HepG2 (cell line): ENCODE results near the gene LZTR1. TPM values are rescaled to one million over a fixed set of nuclear protein-coding genes. Genes with fewer than 3 reads are reported as not detected.

Experiments
- ATAC-seq: fragments of 200-7000 bp; cut with Tn5 transposase; 3 replicates; pipeline ENCODE4 v1.9.1; 2020; ENCODE audit warnings: mild to moderate bottlenecking, moderate library complexity
- BruUV-seq: library from RNA; stranded (reverse); fragments of 400-500 nt; replicated peaks from 2 replicates; lab custom pipeline; 2021; lab: Mats Ljungman, UMichigan
- CTCF ChIA-PET: fragments of 300-600 bp; formaldehyde crosslinking; extraction: SDS; loops from one replicate; lab custom pipeline; 2021; ENCODE audit warnings: low total read pairs, inconsistent platforms, low intra/inter-chr PET ratio; lab: Yijun Ruan, JAX
- POLR2A ChIA-PET: fragments of 350-600 bp; sonication (Branson Sonifier 250); formaldehyde crosslinking; loops from one replicate; lab custom pipeline; 2020; ENCODE audit warnings: antibody characterized with exemption, inconsistent platforms; lab: Yijun Ruan, JAX
- DNase-seq: peaks from one replicate; pipeline ENCODE4 v3.0.0-alpha.2; 2015; ENCODE audit warnings: low spot score
- FAIRE-seq: peaks from 3 replicates; lab custom pipeline; 2011; peaks lifted over from hg19 to GRCh38; lab: Jason Lieb, UNC
- H2AFZ ChIP-seq: one replicate; pipeline ENCODE4 v1.6.1; 2011; ENCODE audit warnings: low read length, inconsistent platforms
- H3K27ac ChIP-seq: fragments of 300-600 bp; 3 replicates; pipeline ENCODE4 v1.8.0; 2011; ENCODE audit warnings: mixed run types, mild to moderate bottlenecking, mixed read lengths, low read length, inconsistent platforms; ENCODE audit not compliant: insufficient read depth; ENCODE audit errors: extremely low read length
- H3K27me3 ChIP-seq, 2 experiments: fragments of 200-600 bp in 1 of 2; 2 replicates in 1 of 2; 3 replicates in 1 of 2; pipeline versions ENCODE4 v1.6.0 to v1.8.0; 2011; ENCODE audit warnings: low read length in 2 of 2, mild to moderate bottlenecking in 2 of 2, moderate library complexity in 2 of 2, inconsistent platforms in 1 of 2; ENCODE audit not compliant: insufficient read depth in 2 of 2, control insufficient read depth in 1 of 2
- H3K36me3 ChIP-seq, 2 experiments: fragments of 200-600 bp in 1 of 2; replicated peaks in 1 of 2; 2 replicates in 1 of 2; 3 replicates in 1 of 2; pipeline versions ENCODE4 v1.5.1 to v1.8.0; 2011; ENCODE audit warnings: low read length in 2 of 2, inconsistent platforms in 1 of 2; ENCODE audit not compliant: insufficient read depth in 2 of 2, control insufficient read depth in 1 of 2
- H3K4me1 ChIP-seq: 2 replicates; pipeline ENCODE4 v1.5.1; 2012; ENCODE audit warnings: low read length, inconsistent platforms; ENCODE audit not compliant: insufficient read depth
- H3K4me2 ChIP-seq: 2 replicates; pipeline ENCODE4 v1.6.0; 2011; ENCODE audit warnings: low read depth, low read length, inconsistent platforms
- H3K4me3 ChIP-seq, 3 experiments: fragments of 200-600 bp in 1 of 3; sonication (generic), shearing (Covaris generic) in 1 of 3; replicated peaks in 1 of 3; 2 replicates each; pipeline ENCODE4 v1.5.1; 2011 to 2016; ENCODE audit warnings: low read length in 3 of 3, inconsistent platforms in 2 of 3, low read depth in 2 of 3, mild to moderate bottlenecking in 2 of 3, control low read depth in 1 of 3, mixed read lengths in 1 of 3; ENCODE audit not compliant: insufficient read depth in 1 of 3
- H3K79me2 ChIP-seq: one replicate; pipeline ENCODE4 v1.6.1; 2011; ENCODE audit warnings: low read length, inconsistent platforms; ENCODE audit not compliant: insufficient read depth
- H3K9ac ChIP-seq: 2 replicates; pipeline ENCODE4 v1.6.0; 2011; ENCODE audit warnings: mild to moderate bottlenecking, low read depth, low read length, inconsistent platforms; ENCODE audit not compliant: insufficient read depth
- H3K9me3 ChIP-seq: 2 replicates; pipeline ENCODE4 v1.5.1; 2012; ENCODE audit warnings: mild to moderate bottlenecking, low read length
- H4K20me1 ChIP-seq: 2 replicates; pipeline ENCODE4 v1.6.0; 2011; ENCODE audit warnings: inconsistent platforms, mild to moderate bottlenecking, low read length, moderate library complexity; ENCODE audit not compliant: insufficient read depth
- AGO2 ChIP-seq: fragments of 200-400 bp; formaldehyde crosslinking; optimal IDR thresholded peaks from 2 replicates; pipeline ENCODE3; 2017; ENCODE audit warnings: mild to moderate bottlenecking, low read depth, low read length, moderate library complexity
- CBX5 ChIP-seq: sonication (generic); formaldehyde crosslinking; IDR thresholded peaks from 2 replicates; pipeline ENCODE4 v1.4.0; 2020; ENCODE audit warnings: missing genetic modification reagents, borderline replicate concordance
- FOXC1 ChIP-seq: sonication (generic); formaldehyde crosslinking; IDR thresholded peaks from 2 replicates; pipeline ENCODE4 v1.8.0; 2022; ENCODE audit warnings: mild to moderate bottlenecking, missing genetic modification reagents, borderline replicate concordance
- GZF1 ChIP-seq: sonication (generic); formaldehyde crosslinking; IDR thresholded peaks from 2 replicates; pipeline ENCODE4 v1.5.1; 2020; ENCODE audit warnings: mild to moderate bottlenecking, missing genetic modification reagents
- HDAC2 ChIP-seq: sonication (generic); formaldehyde crosslinking; IDR thresholded peaks from 2 replicates; pipeline ENCODE4 v1.4.0; 2020; ENCODE audit warnings: missing genetic modification reagents
- NRL ChIP-seq: sonication (generic); formaldehyde crosslinking; IDR thresholded peaks from 2 replicates; pipeline ENCODE4 v1.5.0; 2020; ENCODE audit warnings: missing genetic modification reagents, mild to moderate bottlenecking, moderate library complexity, borderline replicate concordance
- RBFOX2 ChIP-seq: fragments of 200-400 bp; formaldehyde crosslinking; IDR thresholded peaks from 2 replicates; pipeline ENCODE4 v1.6.1; 2017; ENCODE audit warnings: low read depth, mild to moderate bottlenecking, low read length
- ZFP90 ChIP-seq: sonication (generic); formaldehyde crosslinking; IDR thresholded peaks from 2 replicates; pipeline ENCODE4 v1.8.0; 2022; ENCODE audit warnings: missing genetic modification reagents, mild to moderate bottlenecking, inconsistent platforms, borderline replicate concordance
- ZMAT3 ChIP-seq: sonication (generic); formaldehyde crosslinking; conservative IDR thresholded peaks from 2 replicates; pipeline ENCODE4 v1.7.0; 2021; ENCODE audit warnings: missing genetic modification reagents
- ZNF547 ChIP-seq: sonication (generic); formaldehyde crosslinking; IDR thresholded peaks from 2 replicates; pipeline ENCODE4 v1.5.1; 2020; ENCODE audit warnings: mild to moderate bottlenecking, missing genetic modification reagents
- WGBS: methylation state at CpG from one replicate; pipeline ENCODE4 v1.1.6; 2017; ENCODE audit warnings: low lambda C conversion rate; 5-methylcytosine and 5-hydroxymethylcytosine counted together
- in situ Hi-C: cut with HindIII; loops from 2 replicates; pipeline ENCODE4 v1.10.0; 2017; ENCODE audit warnings: low pct_unique_long_range_greater_than_20kb; ENCODE audit not compliant: extremely low pct_ligation_motif_present
- intact Hi-C: fragments of 100-400 bp; cut with micrococcal nuclease; formaldehyde crosslinking; loops from one replicate; pipeline ENCODE4 v1.10.0; 2022; ENCODE audit not compliant: unreplicated experiment
- polyA plus RNA-seq, 8 experiments: library from polyadenylated mRNA; depleted of rRNA in 3 of 8; stranded (reverse) in 7 of 8; unstranded in 1 of 8; fragments of >200 nt; fragmentation: Illumina TruSeq in 4 of 8; extraction: Trizol in 4 of 8; gene quantifications; 2 replicates each; pipeline versions ENCODE4 v1.2.1 to v1.2.3, GENCODE V29; 2011 to 2016; ENCODE audit warnings: low read depth in 4 of 8, missing spikeins in 1 of 8, mixed read lengths in 1 of 8; ENCODE audit not compliant: insufficient read depth in 1 of 8
- total RNA-seq, 5 experiments: library from RNA; depleted of rRNA; stranded (reverse); fragments of >200 nt; fragmentation: Illumina TruSeq; extraction: Trizol; gene quantifications; 2 replicates each; pipeline ENCODE4 v1.2.3, GENCODE V29; 2016; ENCODE audit warnings: low read depth in 1 of 5
- TF ChIP-seq, protein P1 (sequence below): sonication (generic); formaldehyde crosslinking; IDR thresholded peaks from 2 replicates; pipeline ENCODE4 v1.5.1; 2020; ENCODE audit warnings: mild to moderate bottlenecking, moderate library complexity, missing genetic modification reagents

The LZTR1 gene
- total and polyA plus RNA-seq, 2 of the 13 experiments (the other 11 are each of a cell fraction or from before 2014, with no cell fraction given): 21.8 to 22.4 TPM

DNA sequence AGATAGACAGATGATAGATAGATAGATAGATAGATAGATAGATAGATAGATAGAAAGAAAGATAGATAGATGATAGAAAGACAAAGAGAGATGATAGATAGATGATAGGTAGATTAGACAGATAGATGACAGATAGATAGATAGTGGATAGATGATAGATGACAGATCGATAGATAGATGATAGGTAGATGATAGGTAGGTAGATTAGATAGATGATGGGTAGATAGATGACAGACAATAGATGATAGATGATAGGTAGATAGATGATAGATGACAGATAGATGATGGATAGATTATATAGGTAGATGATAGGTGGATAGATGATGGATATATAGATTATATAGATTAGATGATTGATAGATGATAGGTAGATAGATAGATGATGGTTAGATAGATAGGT is 4.3 kb downstream of the LZTR1 start (continued):
- TF ChIP-seq FOXC1 (no peak), GZF1 (CRISPR knock-in tag) (no peak), ZFP90 (CRISPR knock-in tag) (no peak), HDAC2 (CRISPR knock-in tag) (no peak), ZMAT3 (CRISPR knock-in tag) (no peak)
- TF ChIP-seq, protein P1, sequence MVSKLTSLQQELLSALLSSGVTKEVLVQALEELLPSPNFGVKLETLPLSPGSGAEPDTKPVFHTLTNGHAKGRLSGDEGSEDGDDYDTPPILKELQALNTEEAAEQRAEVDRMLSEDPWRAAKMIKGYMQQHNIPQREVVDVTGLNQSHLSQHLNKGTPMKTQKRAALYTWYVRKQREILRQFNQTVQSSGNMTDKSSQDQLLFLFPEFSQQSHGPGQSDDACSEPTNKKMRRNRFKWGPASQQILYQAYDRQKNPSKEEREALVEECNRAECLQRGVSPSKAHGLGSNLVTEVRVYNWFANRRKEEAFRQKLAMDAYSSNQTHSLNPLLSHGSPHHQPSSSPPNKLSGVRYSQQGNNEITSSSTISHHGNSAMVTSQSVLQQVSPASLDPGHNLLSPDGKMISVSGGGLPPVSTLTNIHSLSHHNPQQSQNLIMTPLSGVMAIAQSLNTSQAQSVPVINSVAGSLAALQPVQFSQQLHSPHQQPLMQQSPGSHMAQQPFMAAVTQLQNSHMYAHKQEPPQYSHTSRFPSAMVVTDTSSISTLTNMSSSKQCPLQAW: no peak

DNA sequence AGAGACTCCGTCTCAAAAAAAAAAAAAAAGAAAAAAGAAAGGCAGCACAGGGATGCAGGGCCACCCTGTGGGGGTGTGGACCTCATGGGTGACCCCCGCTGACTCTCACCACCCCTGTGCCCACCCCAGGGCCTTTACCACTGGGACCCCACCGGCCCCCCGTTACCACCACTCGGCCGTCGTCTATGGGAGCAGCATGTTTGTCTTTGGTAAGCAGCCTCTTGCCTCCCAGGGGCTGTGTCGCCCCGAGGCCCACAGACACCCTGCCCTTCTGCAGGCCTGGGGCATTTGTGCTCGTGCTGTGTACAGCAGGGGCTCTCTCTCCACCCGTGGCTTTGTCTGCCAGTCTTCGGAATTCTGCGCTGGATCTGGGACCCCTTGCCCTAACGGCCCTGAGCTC is 5.3 kb downstream of the LZTR1 start:
- Histone ChIP-seq H2AFZ (no peak overlapping the region), H3K79me2 (peaks cover 7% of the 10 kb centered on the region), H3K4me1 (peaks cover 11% of the 10 kb centered on the region), H3K36me3 (peaks cover 2 to 31% of the 10 kb centered on the region in 2 experiments), H3K9ac (no peak overlapping the region), H3K9me3 (no peaks in the 10 kb centered on the region), H3K27me3 (no peaks in the 10 kb centered on the region; a peak in 1 of 5 replicates), H4K20me1 (no peaks in the 10 kb centered on the region), H3K4me3 (no peak overlapping the region), H3K4me2 (no peak overlapping the region), H3K27ac (no peak overlapping the region)
- DNase-seq: no peak
- no peak for TF ChIP-seq CBX5 (CRISPR knock-in tag)
- 0 out of 2 replicates have a peak, but pooled peaks have one; percentile 27 for TF ChIP-seq RBFOX2
- peak; percentile 43 for TF ChIP-seq AGO2
- no peak for TF ChIP-seq NRL (CRISPR knock-in tag)
- no peak for TF ChIP-seq ZNF547 (CRISPR knock-in tag)
- TF ChIP-seq GZF1 (CRISPR knock-in tag): no peak
- ChIA-PET CTCF (no interaction called here), POLR2A (no interaction called here)
- ATAC-seq: no peak
- in situ Hi-C loops: no loop called here
- FAIRE-seq: no peak
- no TSS peak for BruUV-seq
- WGBS: 91% methylated on average over 11 of the region's 14 CpGs
- intact Hi-C loops: no loop called here
